ENCODE data around the gene SMPX. TPM values are rescaled to one million over a fixed set of nuclear protein-coding genes. Genes with fewer than 3 reads are reported as not detected.
A peak's percentile ranks its signal among the peaks of the same experiment; 100 is the strongest.

SMPX gene
- total RNA-seq, 2 donors from 2014 or later: 403 to 651 TPM

DNA sequence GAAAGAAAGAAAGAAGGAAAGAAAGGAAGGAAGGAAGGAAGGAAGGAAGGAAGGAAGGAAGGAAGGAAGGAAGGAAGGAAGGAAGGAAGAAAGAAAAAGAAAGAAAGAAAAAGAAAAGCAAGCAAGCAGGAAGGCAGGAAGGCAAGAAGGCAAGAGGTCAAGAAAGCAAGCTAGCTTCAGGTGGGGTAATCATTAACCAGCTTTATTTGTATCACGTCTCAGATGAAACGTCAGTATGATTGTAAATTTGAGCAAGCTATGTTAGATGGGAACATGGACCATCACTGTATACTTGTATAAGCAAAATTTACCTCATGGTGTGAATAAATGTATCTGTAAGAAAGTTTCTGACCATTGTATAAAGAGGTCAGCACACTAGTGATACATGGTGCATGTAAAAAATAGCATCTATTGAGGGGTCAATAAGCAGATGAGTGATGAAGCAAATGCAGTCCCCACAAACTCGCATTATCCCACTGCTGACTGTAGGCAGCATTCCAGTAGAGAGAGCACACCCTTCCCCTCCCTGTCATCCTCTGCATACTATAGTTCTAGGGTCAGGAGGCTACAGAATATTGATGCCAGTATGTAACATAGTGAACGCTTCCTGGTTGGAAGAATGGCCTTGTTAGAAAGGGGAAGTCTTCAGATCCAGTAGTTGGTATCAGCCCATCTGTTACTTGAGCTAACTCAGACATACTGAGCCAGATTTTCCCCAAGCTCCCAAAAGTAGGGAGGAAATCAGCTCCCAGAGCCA lies 83.3 kb downstream of the SMPX start:
- TF ChIP-seq, protein P1, sequence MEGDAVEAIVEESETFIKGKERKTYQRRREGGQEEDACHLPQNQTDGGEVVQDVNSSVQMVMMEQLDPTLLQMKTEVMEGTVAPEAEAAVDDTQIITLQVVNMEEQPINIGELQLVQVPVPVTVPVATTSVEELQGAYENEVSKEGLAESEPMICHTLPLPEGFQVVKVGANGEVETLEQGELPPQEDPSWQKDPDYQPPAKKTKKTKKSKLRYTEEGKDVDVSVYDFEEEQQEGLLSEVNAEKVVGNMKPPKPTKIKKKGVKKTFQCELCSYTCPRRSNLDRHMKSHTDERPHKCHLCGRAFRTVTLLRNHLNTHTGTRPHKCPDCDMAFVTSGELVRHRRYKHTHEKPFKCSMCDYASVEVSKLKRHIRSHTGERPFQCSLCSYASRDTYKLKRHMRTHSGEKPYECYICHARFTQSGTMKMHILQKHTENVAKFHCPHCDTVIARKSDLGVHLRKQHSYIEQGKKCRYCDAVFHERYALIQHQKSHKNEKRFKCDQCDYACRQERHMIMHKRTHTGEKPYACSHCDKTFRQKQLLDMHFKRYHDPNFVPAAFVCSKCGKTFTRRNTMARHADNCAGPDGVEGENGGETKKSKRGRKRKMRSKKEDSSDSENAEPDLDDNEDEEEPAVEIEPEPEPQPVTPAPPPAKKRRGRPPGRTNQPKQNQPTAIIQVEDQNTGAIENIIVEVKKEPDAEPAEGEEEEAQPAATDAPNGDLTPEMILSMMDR (IDR thresholded peaks at IDR 0.05): no peak
- DNase-seq (ENCODE audit: low spot score): no peak
- H3K27me3 ChIP-seq: no peaks in the 10 kb centered on the region
- no peaks in the 10 kb centered on the region for H3K9me3 ChIP-seq
- no peaks in the 10 kb centered on the region for H3K36me3 ChIP-seq
- H3K4me3 ChIP-seq: no peak overlapping the region
- H3K27ac ChIP-seq: no peak overlapping the region
- no peaks in the 10 kb centered on the region for H3K4me1 ChIP-seq

DNA sequence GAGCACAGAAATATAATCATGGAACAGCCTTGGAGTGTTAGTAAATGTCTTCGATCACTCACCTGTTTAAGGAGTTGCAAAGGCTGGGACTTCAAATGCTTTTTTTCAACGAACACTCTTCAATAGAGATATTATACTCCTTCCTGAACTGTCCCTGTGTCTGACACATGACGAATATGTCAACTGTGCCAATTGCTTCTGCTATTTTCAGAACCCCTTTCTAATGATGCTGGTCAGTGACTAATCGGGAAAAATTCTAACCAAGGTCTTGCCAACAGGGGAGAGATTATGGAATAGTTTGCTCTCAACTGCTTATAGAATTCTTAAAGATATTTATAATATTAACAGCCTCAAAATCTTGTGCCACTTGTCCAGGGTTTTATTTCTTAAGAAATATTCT lies 91.2 kb downstream of the SMPX start:
- Histone ChIP-seq H3K27ac (peak overlapping the region; percentile 35 to 69), H3K9me3 (no peaks in the 10 kb centered on the region), H3K27me3 (no peaks in the 10 kb centered on the region), H3K4me3 (no peak overlapping the region), H3K4me1 (no peaks in the 10 kb centered on the region), H3K36me3 (no peaks in the 10 kb centered on the region)
- TF ChIP-seq, protein P1 (IDR thresholded peaks at IDR 0.05): no peak
- DNase-seq (ENCODE audit: low spot score): no peak

DNA sequence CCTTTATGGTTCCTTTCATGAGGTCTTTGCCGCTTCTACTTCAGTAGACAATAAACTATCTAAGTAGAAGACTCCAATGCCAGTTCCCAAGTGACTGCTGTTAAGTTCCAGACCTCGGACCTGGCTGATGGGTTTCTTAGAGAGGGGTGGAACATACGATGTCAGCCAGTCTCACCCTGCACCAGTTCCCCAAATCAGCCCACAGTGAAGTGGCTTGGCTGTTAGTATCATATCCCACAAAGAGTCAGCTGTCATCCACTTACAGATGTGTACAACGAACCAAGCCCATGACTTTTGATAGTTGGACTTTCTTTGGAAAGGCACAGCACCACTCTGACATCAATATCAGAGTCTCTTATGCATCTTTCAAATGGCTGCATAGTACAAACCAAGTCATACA lies 91.7 kb downstream of the SMPX start:
- no peaks in the 10 kb centered on the region for H3K27me3 ChIP-seq
- TF ChIP-seq, protein P1 (IDR thresholded peaks at IDR 0.05): no peak
- no peaks in the 10 kb centered on the region for H3K36me3 ChIP-seq
- H3K4me3 ChIP-seq: no peak overlapping the region
- H3K27ac ChIP-seq: peak overlapping the region; percentile 35 to 69
- no peak for DNase-seq (ENCODE audit: low spot score)
- H3K9me3 ChIP-seq: no peaks in the 10 kb centered on the region
- no peaks in the 10 kb centered on the region for H3K4me1 ChIP-seq

DNA sequence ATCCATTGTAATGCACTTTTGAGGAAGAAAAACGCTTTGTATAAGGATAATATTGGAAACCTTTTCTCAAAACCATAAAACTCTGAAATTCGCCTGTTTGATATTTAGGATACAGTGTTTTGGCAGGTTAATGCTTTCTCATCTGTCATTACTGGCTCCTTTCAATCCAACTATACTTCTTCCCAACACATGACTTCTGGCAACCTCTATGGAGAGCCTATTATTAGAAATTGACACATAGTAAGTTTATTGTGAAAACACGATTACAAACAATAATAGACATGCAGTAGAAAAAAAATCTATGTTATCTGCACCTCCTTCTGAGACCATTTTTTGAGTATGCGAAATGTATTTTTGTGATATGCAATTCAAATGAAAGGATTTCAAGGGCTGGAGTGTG lies 95.2 kb downstream of the SMPX start:
- Histone ChIP-seq H3K4me1 (no peaks in the 10 kb centered on the region), H3K27ac (peak overlapping the region in 1 of 2 donors; percentile 53), H3K27me3 (no peaks in the 10 kb centered on the region), H3K4me3 (no peak overlapping the region), H3K36me3 (no peaks in the 10 kb centered on the region), H3K9me3 (no peaks in the 10 kb centered on the region)
- no peak for DNase-seq (ENCODE audit: low spot score)
- TF ChIP-seq, protein P1 (IDR thresholded peaks at IDR 0.05): no peak

DNA sequence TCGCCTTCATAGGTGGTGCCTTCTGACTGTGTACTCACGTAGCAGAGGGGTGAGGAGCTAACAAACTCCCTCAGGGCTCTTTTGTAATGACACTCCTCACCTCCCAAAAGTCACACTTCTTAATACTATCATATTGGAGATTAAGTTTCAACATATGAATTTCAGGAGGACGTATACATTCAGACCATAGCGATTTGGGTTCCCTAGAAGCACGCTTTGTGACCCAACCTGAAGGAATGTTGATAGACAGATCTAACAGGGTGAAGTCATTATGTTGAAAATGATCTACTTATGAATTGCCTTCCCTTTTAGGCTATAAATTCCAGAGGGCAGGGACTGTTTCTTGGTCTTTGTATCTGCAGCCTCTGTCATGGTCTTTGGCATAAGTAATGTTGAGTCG lies 96.6 kb downstream of the SMPX start:
- H3K4me3 ChIP-seq: no peak overlapping the region
- peak overlapping the region in 1 of 2 donors; percentile 36 for H3K27ac ChIP-seq
- no peaks in the 10 kb centered on the region for H3K4me1 ChIP-seq
- no peaks in the 10 kb centered on the region for H3K36me3 ChIP-seq
- DNase-seq (ENCODE audit: low spot score): no peak
- TF ChIP-seq, protein P1 (IDR thresholded peaks at IDR 0.05): no peak
- H3K27me3 ChIP-seq: no peaks in the 10 kb centered on the region
- H3K9me3 ChIP-seq: no peaks in the 10 kb centered on the region

DNA sequence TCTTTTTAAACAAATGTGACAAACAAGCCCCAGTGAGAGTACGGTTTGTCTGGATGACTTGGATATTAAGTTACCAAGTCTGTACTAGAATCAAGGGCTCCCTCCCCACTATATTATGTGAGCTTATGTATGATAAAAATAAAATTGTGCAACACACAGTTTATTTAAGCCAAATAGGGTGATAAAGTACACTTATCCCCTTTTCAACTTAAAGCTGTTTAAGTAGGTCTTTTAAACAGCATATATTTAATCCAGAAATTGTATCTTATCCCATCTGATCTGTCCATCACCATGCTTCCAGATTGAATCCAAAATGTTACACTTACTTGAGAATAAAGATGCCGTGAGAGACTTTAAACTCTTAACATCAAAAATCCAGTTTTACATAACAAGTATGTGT lies 97.8 kb downstream of the SMPX start:
- no peaks in the 10 kb centered on the region for H3K27me3 ChIP-seq

More for the DNA sequence above, 97.8 kb downstream of the SMPX start:
- TF ChIP-seq, protein P1 (IDR thresholded peaks at IDR 0.05): no peak
- H3K4me3 ChIP-seq: no peak overlapping the region
- no peaks in the 10 kb centered on the region for H3K4me1 ChIP-seq
- DNase-seq (ENCODE audit: low spot score): no peak
- H3K36me3 ChIP-seq: no peaks in the 10 kb centered on the region
- no peaks in the 10 kb centered on the region for H3K9me3 ChIP-seq
- H3K27ac ChIP-seq: no peak overlapping the region
